Measurements from ENCODE around the gene PTBP1. TPM values are rescaled to one million over a fixed set of nuclear protein-coding genes. Genes with fewer than 3 reads are reported as not detected.

The PTBP1 gene
- total RNA-seq, 1 donor from 2014 or later, result 285 TPM

- Mint-ChIP-seq H3K9me3 (ENCODE audit: low read depth) (no peaks in the 10 kb centered on the region), H3K27me3 (ENCODE audit: low read depth) (no peaks in the 10 kb centered on the region), H3K4me3 (ENCODE audit: unreplicated experiment) (no peak overlapping the region), H3K36me3 (ENCODE audit: low read depth) (no peaks in the 10 kb centered on the region), H3K27ac (ENCODE audit: unreplicated experiment) (no peak overlapping the region), H3K4me1 (ENCODE audit: low read depth) (peaks cover 7% of the 10 kb centered on the region)
- peak; percentile 95 for DNase-seq (ENCODE audit: low spot score)
- no peak for TF ChIP-seq CTCF (IDR thresholded peaks at IDR 0.05)
Observed at GRCh38 chr19:855566-856120, 58.4 kb downstream of the PTBP1 start.

- no peak overlapping the region for H3K4me3 Mint-ChIP-seq (ENCODE audit: unreplicated experiment)
- no peaks in the 10 kb centered on the region for H3K36me3 Mint-ChIP-seq (ENCODE audit: low read depth)
- H3K9me3 Mint-ChIP-seq (ENCODE audit: low read depth), result no peaks in the 10 kb centered on the region
- no peak overlapping the region for H3K27ac Mint-ChIP-seq (ENCODE audit: unreplicated experiment)
- DNase-seq (ENCODE audit: low spot score), result no peak
- H3K27me3 Mint-ChIP-seq (ENCODE audit: low read depth), result no peaks in the 10 kb centered on the region
- TF ChIP-seq CTCF (IDR thresholded peaks at IDR 0.05), result no peak
- H3K4me1 Mint-ChIP-seq (ENCODE audit: low read depth), result peaks cover 8% of the 10 kb centered on the region
Observed at GRCh38 chr19:858284-858683, 61.0 kb downstream of the PTBP1 start.

GRCh38 chr19:858868-859843 is 61.9 kb downstream of the PTBP1 start, which contains the start of gene CFD:
Gene CFD (plus strand): TSS chr19:859664. CDS start chr19:859690, 26 bp downstream.
- H3K27me3 Mint-ChIP-seq (ENCODE audit: low read depth), result no peaks in the 10 kb centered on the region
- no peaks in the 10 kb centered on the region for H3K36me3 Mint-ChIP-seq (ENCODE audit: low read depth)
- H3K27ac Mint-ChIP-seq (ENCODE audit: unreplicated experiment), result no peak within 1 kb of the TSS
- no peak for DNase-seq (ENCODE audit: low spot score)
- H3K9me3 Mint-ChIP-seq (ENCODE audit: low read depth), result no peaks in the 10 kb centered on the region
- TF ChIP-seq CTCF (IDR thresholded peaks at IDR 0.05), result no peak
- H3K4me3 Mint-ChIP-seq (ENCODE audit: unreplicated experiment), result peak within 1 kb of the TSS; percentile 33
- H3K4me1 Mint-ChIP-seq (ENCODE audit: low read depth), result peaks cover 11% of the 10 kb centered on the region

GRCh38 chr19:861141-861755 is 64.0 kb downstream of the PTBP1 start:
- H3K4me1 Mint-ChIP-seq (ENCODE audit: low read depth), result peaks cover 11% of the 10 kb centered on the region
- TF ChIP-seq CTCF (IDR thresholded peaks at IDR 0.05), result no peak
- no peak overlapping the region for H3K27ac Mint-ChIP-seq (ENCODE audit: unreplicated experiment)
- peak overlapping the region; percentile 22 for H3K4me3 Mint-ChIP-seq (ENCODE audit: unreplicated experiment)
- no peak for DNase-seq (ENCODE audit: low spot score)
- H3K36me3 Mint-ChIP-seq (ENCODE audit: low read depth), result peaks cover 2% of the 10 kb centered on the region
- no peaks in the 10 kb centered on the region for H3K27me3 Mint-ChIP-seq (ENCODE audit: low read depth)
- no peaks in the 10 kb centered on the region for H3K9me3 Mint-ChIP-seq (ENCODE audit: low read depth)

Small RNA genes lying within 50 kb of the gene (microRNA-seq; reads per million reads assigned to microRNA genes)
- gene MIR3187 (ENCODE audit: borderline number of aligned reads), result 26.0 reads per million, percentile 40 among the genes with 10 or more reads in this experiment
- gene MIR4745 (ENCODE audit: borderline number of aligned reads), result 2.8 reads per million

Other genes starting within 250 kb of the PTBP1 start
- 440 to 503 TPM (median 452 TPM) in 3 replicates for gene BSG, start 224.9 kb upstream of the PTBP1 start, total RNA-seq
- 6.2 to 6.8 TPM (median 6.7 TPM) in 3 replicates for gene HCN2, start 207.6 kb upstream of the PTBP1 start, total RNA-seq
- 27.3 to 35.8 TPM (median 35.5 TPM) in 3 replicates for gene POLRMT, start 163.9 kb upstream of the PTBP1 start, total RNA-seq
- not detected in 3 replicates for gene FGF22, start 157.6 kb upstream of the PTBP1 start, total RNA-seq
- 29.3 to 36.3 TPM (median 29.5 TPM) in 3 replicates for gene RNF126, start 134.2 kb upstream of the PTBP1 start, total RNA-seq
- gene FSTL3, start 121.1 kb upstream of the PTBP1 start, total RNA-seq, result 267 to 316 TPM (median 312 TPM) in 3 replicates
- gene PRSS57, start 102.0 kb upstream of the PTBP1 start, total RNA-seq, result not detected in 3 replicates
- 166 to 182 TPM (median 175 TPM) in 3 replicates for gene PALM, start 88.5 kb upstream of the PTBP1 start, total RNA-seq
- 1.5 to 2.2 TPM (median 1.6 TPM) in 3 replicates for gene MISP, start 46.3 kb upstream of the PTBP1 start, total RNA-seq
- gene PLPPR3, start 24.5 kb downstream of the PTBP1 start, total RNA-seq, result 5.4 to 6.8 TPM (median 6.0 TPM) in 3 replicates
- 0.37 to 0.51 TPM in 2 of 3 replicates, not detected in the other for gene AZU1, start 30.4 kb downstream of the PTBP1 start, total RNA-seq
- not detected in 3 replicates for gene PRTN3, start 43.5 kb downstream of the PTBP1 start, total RNA-seq
- gene ELANE, start 54.9 kb downstream of the PTBP1 start, total RNA-seq, result not detected in 3 replicates
- 1.1 to 17.9 TPM (median 1.8 TPM) in 3 replicates for gene CFD, start 62.2 kb downstream of the PTBP1 start, total RNA-seq
- 47.0 to 53.9 TPM (median 53.1 TPM) in 3 replicates for gene MED16, start 95.7 kb downstream of the PTBP1 start, total RNA-seq
- not detected in 3 replicates for gene RNU6-9, start 96.0 kb downstream of the PTBP1 start, total RNA-seq
- 47.1 to 52.2 TPM (median 48.4 TPM) in 3 replicates for gene R3HDM4, start 115.8 kb downstream of the PTBP1 start, total RNA-seq
- 0.17 to 0.38 TPM (median 0.24 TPM) in 3 replicates for gene KISS1R, start 119.9 kb downstream of the PTBP1 start, total RNA-seq
- 6.6 to 10.0 TPM (median 8.8 TPM) in 3 replicates for gene ARID3A, start 128.6 kb downstream of the PTBP1 start, total RNA-seq
- 42.1 to 48.5 TPM (median 48.0 TPM) in 3 replicates for gene WDR18, start 186.9 kb downstream of the PTBP1 start, total RNA-seq
- 0.31 to 0.67 TPM (median 0.33 TPM) in 3 replicates for gene GRIN3B, start 203.0 kb downstream of the PTBP1 start, total RNA-seq
- gene TMEM259, start 223.7 kb downstream of the PTBP1 start, total RNA-seq, result 120 to 130 TPM (median 120 TPM) in 3 replicates
- not detected in 3 replicates for gene RNU6-2, start 224.1 kb downstream of the PTBP1 start, total RNA-seq
- gene CNN2, start 229.2 kb downstream of the PTBP1 start, total RNA-seq, result 258 to 363 TPM (median 357 TPM) in 3 replicates
- gene ABCA7, start 242.7 kb downstream of the PTBP1 start, total RNA-seq, result 6.7 to 15.9 TPM (median 8.9 TPM) in 3 replicates